HEK293 (cell line): ENCODE data around the gene IFRD2.
"Not testable (repeated sequence)": the region's sequence is repeated elsewhere in the genome, so short reads cannot be mapped to it uniquely, and the experiment has no call there.

ENCODE experiments used
- CTCF ChIA-PET: fragments of 350-600 bp; formaldehyde crosslinking; extraction: SDS; loops from one replicate; lab custom pipeline; 2021; ENCODE audit warnings: antibody characterized with exemption; lab: Yijun Ruan, JAX
- POLR2A ChIA-PET: fragments of 300-600 bp; formaldehyde crosslinking; extraction: SDS; loops from one replicate; lab custom pipeline; 2020; ENCODE audit warnings: antibody characterized with exemption, inconsistent platforms; lab: Yijun Ruan, JAX
- H3K27ac ChIP-seq: fragments of 200-500 bp; sonication (Bioruptor generic); 2 replicates; pipeline ENCODE4 v1.5.1; 2014; ENCODE audit warnings: low read depth, low read length, control low read depth, inconsistent platforms; ENCODE audit errors: extremely low read depth
- H3K36me3 ChIP-seq, 2 experiments: fragments of 200-500 bp in 1 of 2; sonication (Bioruptor generic) in 1 of 2; 1 replicate in 1 of 2; 2 replicates in 1 of 2; pipeline ENCODE4 v1.5.1; 2014 to 2017; ENCODE audit warnings: inconsistent platforms in 2 of 2, low read length in 2 of 2; ENCODE audit not compliant: control insufficient read depth in 2 of 2, insufficient read depth in 1 of 2
- H3K4me1 ChIP-seq: fragments of 200-500 bp; sonication (Bioruptor generic); 2 replicates; pipeline ENCODE4 v1.5.1; 2014; ENCODE audit warnings: mild to moderate bottlenecking, low read length, inconsistent platforms; ENCODE audit not compliant: control insufficient read depth, insufficient read depth
- H3K4me3 ChIP-seq: 2 replicates; pipeline ENCODE4 v1.5.1; 2011; ENCODE audit warnings: low read depth, mild to moderate bottlenecking, control low read depth, low read length, moderate library complexity
- H3K9me3 ChIP-seq: fragments of 200-500 bp; sonication (Bioruptor generic); 2 replicates; pipeline ENCODE4 v1.5.1; 2014; ENCODE audit warnings: low read depth, low read length, inconsistent platforms; ENCODE audit not compliant: control insufficient read depth, insufficient read depth
- SETDB1 ChIP-seq: IDR thresholded peaks from one replicate; pipeline ENCODE4 v1.6.1; 2017; ENCODE audit warnings: mild to moderate bottlenecking, low read length, moderate library complexity, mixed read lengths; ENCODE audit not compliant: insufficient read length
- SP2 ChIP-seq: fragments of 450-650 bp; formaldehyde crosslinking; IDR thresholded peaks from 2 replicates; pipeline ENCODE4 v1.5.1; 2016; ENCODE audit warnings: missing biosample characterization, missing genetic modification characterization
- TRIM28 ChIP-seq: IDR thresholded peaks from 2 replicates; pipeline ENCODE4 v1.6.1; 2011; ENCODE audit warnings: low read length, control low read depth, borderline replicate concordance
- ZNF121 ChIP-seq: fragments of 450-650 bp; formaldehyde crosslinking; IDR thresholded peaks from 2 replicates; pipeline ENCODE4 v1.5.1; 2016; ENCODE audit warnings: missing biosample characterization, missing genetic modification characterization
- ZNF16 ChIP-seq: fragments of 450-650 bp; formaldehyde crosslinking; IDR thresholded peaks from 2 replicates; pipeline ENCODE4 v1.5.1; 2016; ENCODE audit warnings: low read depth, missing biosample characterization, missing genetic modification characterization
- ZNF174 ChIP-seq: fragments of 450-650 bp; formaldehyde crosslinking; IDR thresholded peaks from 2 replicates; pipeline ENCODE4 v1.5.0; 2017; ENCODE audit warnings: missing biosample characterization, mild to moderate bottlenecking, missing genetic modification characterization
- ZNF214 ChIP-seq: fragments of 450-650 bp; formaldehyde crosslinking; IDR thresholded peaks from 2 replicates; pipeline ENCODE4 v1.5.1; 2017; ENCODE audit warnings: missing biosample characterization, mild to moderate bottlenecking, missing genetic modification characterization, borderline replicate concordance
- ZNF37A ChIP-seq: fragments of 450-650 bp; IDR thresholded peaks from 2 replicates; pipeline ENCODE4 v1.5.1; 2018; ENCODE audit warnings: missing biosample characterization, missing genetic modification characterization
- ZNF416 ChIP-seq: fragments of 450-650 bp; formaldehyde crosslinking; IDR thresholded peaks from 2 replicates; pipeline ENCODE4 v1.5.1; 2016; ENCODE audit warnings: missing biosample characterization, missing genetic modification characterization
- ZNF654 ChIP-seq: fragments of 450-650 bp; formaldehyde crosslinking; IDR thresholded peaks from 2 replicates; pipeline ENCODE4 v1.5.1; 2016; ENCODE audit warnings: low read depth, missing biosample characterization, missing genetic modification characterization
- ZNF658 ChIP-seq: fragments of 450-650 bp; formaldehyde crosslinking; IDR thresholded peaks from 2 replicates; pipeline ENCODE4; 2016; ENCODE audit warnings: missing biosample characterization, missing genetic modification characterization
- ZNF837 ChIP-seq: fragments of 450-650 bp; formaldehyde crosslinking; IDR thresholded peaks from 2 replicates; pipeline ENCODE4 v1.5.1; 2016; ENCODE audit warnings: missing biosample characterization, missing genetic modification characterization
- TF ChIP-seq, protein P1 (sequence below): fragments of 450-650 bp; formaldehyde crosslinking; IDR thresholded peaks from 2 replicates; pipeline ENCODE4 v1.5.1; 2016; ENCODE audit warnings: missing biosample characterization, missing genetic modification characterization
- TF ChIP-seq, protein P2 (sequence below): fragments of 450-650 bp; formaldehyde crosslinking; IDR thresholded peaks from 2 replicates; pipeline ENCODE4 v1.5.1; 2016; ENCODE audit warnings: missing biosample characterization, missing genetic modification characterization

Gene IFRD2

DNA sequence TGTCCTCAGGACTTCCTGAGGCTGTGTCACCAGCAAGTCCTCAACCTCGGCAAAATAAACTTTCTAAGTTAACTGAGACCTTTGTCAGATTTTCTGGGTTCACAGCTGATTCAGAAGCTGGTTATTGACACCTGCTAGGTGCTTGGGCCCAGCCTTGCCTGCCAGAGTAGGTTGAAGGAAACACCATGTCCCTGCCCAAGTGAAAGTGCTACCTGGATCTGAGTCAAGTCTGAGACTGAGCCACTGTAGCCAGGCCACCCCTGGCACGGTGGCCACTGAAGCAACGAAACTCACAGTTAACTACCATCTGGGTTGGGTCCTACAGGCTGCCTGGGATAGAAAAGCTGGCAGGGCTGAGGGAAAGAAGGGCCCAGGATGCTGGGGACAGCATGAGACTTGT is 22.1 kb upstream of the IFRD2 start:
- Histone ChIP-seq H3K9me3 (no peaks in the 10 kb centered on the region), H3K4me3 (no peak overlapping the region), H3K36me3 (peaks cover 0 to 30% of the 10 kb centered on the region in 2 experiments; a peak in 1 of 3 replicates), H3K27ac (no peak overlapping the region), H3K4me1 (peaks cover 7% of the 10 kb centered on the region; the same call in 1 of the 2 replicates)
- TF ChIP-seq ZNF37A (tag by site-specific recombination) (no peak), TRIM28 (no peak), ZNF214 (tag by site-specific recombination) (no peak)
- TF ChIP-seq, protein P1, sequence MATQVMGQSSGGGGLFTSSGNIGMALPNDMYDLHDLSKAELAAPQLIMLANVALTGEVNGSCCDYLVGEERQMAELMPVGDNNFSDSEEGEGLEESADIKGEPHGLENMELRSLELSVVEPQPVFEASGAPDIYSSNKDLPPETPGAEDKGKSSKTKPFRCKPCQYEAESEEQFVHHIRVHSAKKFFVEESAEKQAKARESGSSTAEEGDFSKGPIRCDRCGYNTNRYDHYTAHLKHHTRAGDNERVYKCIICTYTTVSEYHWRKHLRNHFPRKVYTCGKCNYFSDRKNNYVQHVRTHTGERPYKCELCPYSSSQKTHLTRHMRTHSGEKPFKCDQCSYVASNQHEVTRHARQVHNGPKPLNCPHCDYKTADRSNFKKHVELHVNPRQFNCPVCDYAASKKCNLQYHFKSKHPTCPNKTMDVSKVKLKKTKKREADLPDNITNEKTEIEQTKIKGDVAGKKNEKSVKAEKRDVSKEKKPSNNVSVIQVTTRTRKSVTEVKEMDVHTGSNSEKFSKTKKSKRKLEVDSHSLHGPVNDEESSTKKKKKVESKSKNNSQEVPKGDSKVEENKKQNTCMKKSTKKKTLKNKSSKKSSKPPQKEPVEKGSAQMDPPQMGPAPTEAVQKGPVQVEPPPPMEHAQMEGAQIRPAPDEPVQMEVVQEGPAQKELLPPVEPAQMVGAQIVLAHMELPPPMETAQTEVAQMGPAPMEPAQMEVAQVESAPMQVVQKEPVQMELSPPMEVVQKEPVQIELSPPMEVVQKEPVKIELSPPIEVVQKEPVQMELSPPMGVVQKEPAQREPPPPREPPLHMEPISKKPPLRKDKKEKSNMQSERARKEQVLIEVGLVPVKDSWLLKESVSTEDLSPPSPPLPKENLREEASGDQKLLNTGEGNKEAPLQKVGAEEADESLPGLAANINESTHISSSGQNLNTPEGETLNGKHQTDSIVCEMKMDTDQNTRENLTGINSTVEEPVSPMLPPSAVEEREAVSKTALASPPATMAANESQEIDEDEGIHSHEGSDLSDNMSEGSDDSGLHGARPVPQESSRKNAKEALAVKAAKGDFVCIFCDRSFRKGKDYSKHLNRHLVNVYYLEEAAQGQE (tag by site-specific recombination) = no peak
- ChIA-PET CTCF (interaction anchor here (0.6 kb wide), 1 partner anchor 133 kb away, joined by 4 read pairs; no protein-coding TSS in a partner anchor), POLR2A (interaction anchor here (0.6 to 2.2 kb wide), 2 partner anchors 23 to 1066 kb away, joined by 3 to 5 read pairs; no protein-coding TSS in a partner anchor)

DNA sequence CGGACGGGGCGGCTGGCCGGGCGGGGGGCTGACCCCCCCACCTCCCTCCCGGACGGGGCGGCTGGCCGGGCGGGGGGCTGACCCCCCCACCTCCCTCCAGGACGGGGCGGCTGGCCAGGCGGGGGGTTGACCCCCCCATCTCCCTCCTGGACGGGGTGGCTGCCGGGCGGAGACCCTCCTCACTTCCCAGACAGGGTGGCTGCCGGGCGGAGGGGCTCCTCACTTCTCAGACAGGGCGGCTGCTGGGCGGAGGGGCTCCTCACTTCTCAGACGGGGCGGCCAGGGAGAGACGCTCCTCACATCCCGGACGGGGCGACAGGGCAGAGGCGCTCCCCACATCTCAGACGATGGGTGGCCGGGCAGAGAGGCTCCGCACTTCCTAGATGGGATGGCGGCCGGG is 19.8 kb upstream of the IFRD2 start:
- H3K27ac ChIP-seq, H3K36me3 ChIP-seq, H3K4me1 ChIP-seq, H3K9me3 ChIP-seq, CTCF ChIA-PET, POLR2A ChIA-PET, H3K4me3 ChIP-seq: not testable (repeated sequence)

DNA sequence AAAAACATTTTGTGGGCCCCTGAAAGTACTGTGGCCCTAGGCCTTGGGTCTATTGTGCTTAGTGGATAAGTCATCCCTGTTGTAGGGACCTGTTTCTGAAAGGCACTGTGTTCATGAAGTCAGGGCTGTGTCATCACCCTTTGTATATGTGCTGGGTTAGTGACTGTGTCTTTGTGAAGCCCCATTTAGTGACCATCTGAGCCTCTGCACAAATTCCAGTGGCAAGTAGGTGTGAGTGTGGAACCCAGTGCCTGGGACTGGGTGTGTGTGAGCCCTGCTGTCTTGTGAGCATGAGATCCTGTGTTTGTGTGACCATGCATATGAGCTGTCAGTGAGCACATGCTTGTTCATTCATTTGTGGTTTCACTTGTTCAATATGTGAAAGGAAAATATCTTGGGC is 12.4 kb upstream of the IFRD2 start:
- H3K4me3 ChIP-seq = no peak overlapping the region
- TF ChIP-seq ZNF658 (tag by site-specific recombination) (no peak), ZNF16 (no peak), SP2 (tag by site-specific recombination) (no peak), ZNF837 (no peak), ZNF416 (tag by site-specific recombination) (no peak), SETDB1 (no peak), ZNF174 (no peak), ZNF121 (tag by site-specific recombination) (no peak), ZNF654 (tag by site-specific recombination) (no peak)
- TF ChIP-seq, protein P2, sequence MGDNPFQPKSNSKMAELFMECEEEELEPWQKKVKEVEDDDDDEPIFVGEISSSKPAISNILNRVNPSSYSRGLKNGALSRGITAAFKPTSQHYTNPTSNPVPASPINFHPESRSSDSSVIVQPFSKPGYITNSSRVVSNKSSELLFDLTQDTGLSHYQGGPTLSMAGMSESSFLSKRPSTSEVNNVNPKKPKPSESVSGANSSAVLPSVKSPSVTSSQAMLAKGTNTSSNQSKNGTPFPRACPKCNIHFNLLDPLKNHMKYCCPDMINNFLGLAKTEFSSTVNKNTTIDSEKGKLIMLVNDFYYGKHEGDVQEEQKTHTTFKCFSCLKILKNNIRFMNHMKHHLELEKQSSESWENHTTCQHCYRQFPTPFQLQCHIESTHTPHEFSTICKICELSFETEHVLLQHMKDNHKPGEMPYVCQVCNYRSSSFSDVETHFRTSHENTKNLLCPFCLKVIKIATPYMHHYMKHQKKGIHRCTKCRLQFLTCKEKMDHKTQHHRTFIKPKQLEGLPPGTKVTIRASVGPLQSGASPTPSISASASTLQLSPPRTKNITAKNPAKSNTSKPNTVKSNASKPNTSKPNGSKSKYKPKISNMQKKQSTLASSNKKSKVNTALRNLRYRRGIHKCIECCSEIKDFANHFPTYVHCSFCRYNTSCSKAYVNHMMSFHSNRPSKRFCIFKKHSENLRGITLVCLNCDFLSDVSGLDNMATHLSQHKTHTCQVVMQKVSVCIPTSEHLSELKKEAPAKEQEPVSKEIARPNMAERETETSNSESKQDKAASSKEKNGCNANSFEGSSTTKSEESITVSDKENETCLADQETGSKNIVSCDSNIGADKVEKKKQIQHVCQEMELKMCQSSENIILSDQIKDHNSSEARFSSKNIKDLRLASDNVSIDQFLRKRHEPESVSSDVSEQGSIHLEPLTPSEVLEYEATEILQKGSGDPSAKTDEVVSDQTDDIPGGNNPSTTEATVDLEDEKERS (tag by site-specific recombination) = no peak
- TF ChIP-seq, protein P1 (tag by site-specific recombination) = no peak
- H3K9me3 ChIP-seq = no peaks in the 10 kb centered on the region
- H3K27ac ChIP-seq = no peak overlapping the region
- H3K36me3 ChIP-seq = no peaks in the 10 kb centered on the region
- H3K4me1 ChIP-seq = no peaks in the 10 kb centered on the region
- POLR2A ChIA-PET = interaction anchor here (0.6 kb wide), 1 partner anchor 29 kb away, joined by 3 read pairs; no protein-coding TSS in a partner anchor
- CTCF ChIA-PET = no interaction called here
